Heart left ventricle (tissue), 16 donors: ENCODE results near the gene CDKN2B. TPM values are rescaled to one million over a fixed set of nuclear protein-coding genes. Genes with fewer than 3 reads are reported as not detected.

Experiments used
- ATAC-seq, 4 donors: fragments of 200-7000 bp; cut with Tn5 transposase; one replicate each; pipeline ENCODE4 v1.9.1; 2020 to 2022; ENCODE audit warnings: moderate library complexity in 4 of 4, mild to moderate bottlenecking in 3 of 4, moderate number of reproducible peaks in 1 of 4
- DNase-seq, 5 donors: peaks; one replicate each; pipeline ENCODE4 v3.0.0-alpha.2; 2020
- H3K27ac ChIP-seq, 12 donors: fragments of 200-600 bp; sonication (generic) in 4 of 12; one replicate each; pipeline versions ENCODE4 v1.5.0 to v1.8.0; 2016 to 2022; ENCODE audit warnings: mild to moderate bottlenecking in 2 of 12
- H3K27me3 ChIP-seq, 9 donors: fragments of 200-600 bp; sonication (generic) in 2 of 9; one replicate each; pipeline versions ENCODE4 v1.5.1 to v1.8.0; 2016 to 2022; ENCODE audit warnings: mild to moderate bottlenecking in 3 of 9
- H3K36me3 ChIP-seq, 9 donors: fragments of 200-600 bp; sonication (generic) in 2 of 9; one replicate each; pipeline versions ENCODE4 v1.5.0 to v1.8.0; 2018 to 2022; ENCODE audit warnings: mild to moderate bottlenecking in 2 of 9
- H3K4me1 ChIP-seq, 12 donors: fragments of 200-600 bp; sonication (generic) in 4 of 12; one replicate each; pipeline versions ENCODE4 v1.5.0 to v1.8.0; 2016 to 2022; ENCODE audit warnings: mild to moderate bottlenecking in 3 of 12
- H3K4me3 ChIP-seq, 12 donors: fragments of 200-600 bp; sonication (generic) in 4 of 12; one replicate each; pipeline versions ENCODE4 v1.5.0 to v1.8.0; 2017 to 2022; ENCODE audit warnings: mild to moderate bottlenecking in 9 of 12, moderate library complexity in 4 of 12
- H3K9me3 ChIP-seq, 12 donors: fragments of 200-600 bp; sonication (generic) in 4 of 12; one replicate each; pipeline versions ENCODE4 v1.5.0 to v1.8.0; 2016 to 2022; ENCODE audit warnings: mild to moderate bottlenecking in 1 of 12
- POLR2A ChIP-seq, 2 donors: fragments of 450-650 bp; IDR thresholded peaks; one replicate each; pipeline ENCODE4 v1.6.1; 2017; ENCODE audit warnings: antibody characterized with exemption in 2 of 2, mild to moderate bottlenecking in 2 of 2, moderate library complexity in 2 of 2
- WGBS, 4 donors: extraction: QIAGEN DNeasy Blood & Tissue Kit in 2 of 4; methylation state at CpG; one replicate each; pipeline versions ENCODE4 v1.1.5 to v1.1.7; 2013 to 2018; 5-methylcytosine and 5-hydroxymethylcytosine counted together
- intact Hi-C, 10 donors: fragments of 100-400 bp; cut with DNase I; formaldehyde crosslinking; loops; one replicate each; pipeline versions ENCODE4 v1.11.1 to v1.14.2; 2022
- polyA plus RNA-seq, 2 donors: library from polyadenylated mRNA; stranded (reverse); fragments of 200-250 nt; gene quantifications; one replicate each; pipeline ENCODE4 v1.2.3, GENCODE V29; 2013
- total RNA-seq, 9 donors: library from RNA; depleted of rRNA in 2 of 9; stranded (reverse); fragments of >200 nt in 2 of 9; fragmentation: NEBNext Ultra II Directional in 3 of 9; extraction: Animal tissue kit (Norgen Biotek cat#: 25700) in 3 of 9; gene quantifications; one replicate each; pipeline versions ENCODE4 v1.1.0 to v1.2.4, GENCODE V29; 2016 to 2023
- TF ChIP-seq, protein P1 (sequence below), 12 donors: fragments of 200-600 bp; sonication (generic) in 4 of 12; IDR thresholded peaks; one replicate each; pipeline versions ENCODE4 v1.5.0 to v1.8.0; 2018 to 2022; ENCODE audit warnings: antibody characterized with exemption in 12 of 12, mild to moderate bottlenecking in 5 of 12
- donor health status: ischemic (EF 13 %, LVEDD 7.1; RV severe dilation, severe dysfunction).
- donor health status: healthy with polysubstance abuse.
- donor health status: DM: no; HTN: yes; CAD: no.
- donor health status: DM: no; HTN: no; CAD: no.
- donor health status: ischemic (EF 25% LVEDD 6.9; RV normal size, moderate dysfunction).
- donor health status: ischemic (EF 25% LVEDD 5.7; RV mildly dilated, moderate dysfunction).
- donor health status: healthy.
- donor health status: DM: yes; HTN: yes; CAD: no.
- donor health status: ischemic (EF 35%, LVEDD 5.7; RV mildly dilated, moderate dysfunction).
- donor health status: nonischemic (EF 11% LVEDD 7.7; RV severe dilation, severe dysfunction).
- donor health status: DM: yes; HTN: yes; CAD: no.
- donor health status: PGD.
- donor health status: ischemic (EF 29% LVEDD 5.4; RV normal size, mild dysfunction).
- donor health status: nonischemic (EF 23%, LVEDD 6.1; RV moderate dilation, normal function).

The CDKN2B gene
- total and polyA plus RNA-seq, 11 donors = 0.88 to 4.8 (median 1.6) TPM

DNA sequence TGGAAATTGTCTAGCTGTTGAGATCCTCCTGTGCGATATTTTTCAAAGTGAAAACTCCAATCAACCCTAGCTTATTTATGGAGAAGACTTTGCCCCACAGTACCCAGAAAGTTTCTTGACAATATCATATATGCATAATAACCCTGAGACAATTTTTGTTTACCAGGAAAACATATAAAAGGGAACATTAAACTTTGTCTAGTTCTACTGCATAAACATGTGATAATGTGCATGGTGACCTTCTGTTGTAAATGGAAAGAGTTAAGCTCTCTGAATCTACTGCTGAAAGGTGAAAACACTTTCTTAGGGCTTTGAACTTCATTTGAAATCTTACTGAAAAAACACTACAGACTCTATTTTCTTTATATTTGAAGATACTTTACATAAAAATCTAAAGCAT lies 32.2 kb upstream of the CDKN2B start:
- ATAC-seq (no peak), DNase-seq (no peak)
- H3K36me3 ChIP-seq = no peaks in the 10 kb centered on the region
- H3K4me3 ChIP-seq = no peak overlapping the region
- 94 to 95% (median 95%) methylated on average over 1 of the region's 1 CpG for WGBS, 4 donors
- intact Hi-C loops = loop anchor here in 2 of 10 donors (10.0 kb wide), 2 partner anchors 193 to 227 kb away; no protein-coding TSS in a partner anchor
- no peaks in the 10 kb centered on the region for H3K27me3 ChIP-seq
- no peaks in the 10 kb centered on the region for H3K9me3 ChIP-seq
- H3K27ac ChIP-seq = no peak overlapping the region
- H3K4me1 ChIP-seq = peaks cover 0 to 10% (median 0%) of the 10 kb centered on the region in 12 donors
- TF ChIP-seq POLR2A (IDR thresholded peaks at IDR 0.05) = no peak
- TF ChIP-seq, protein P1, sequence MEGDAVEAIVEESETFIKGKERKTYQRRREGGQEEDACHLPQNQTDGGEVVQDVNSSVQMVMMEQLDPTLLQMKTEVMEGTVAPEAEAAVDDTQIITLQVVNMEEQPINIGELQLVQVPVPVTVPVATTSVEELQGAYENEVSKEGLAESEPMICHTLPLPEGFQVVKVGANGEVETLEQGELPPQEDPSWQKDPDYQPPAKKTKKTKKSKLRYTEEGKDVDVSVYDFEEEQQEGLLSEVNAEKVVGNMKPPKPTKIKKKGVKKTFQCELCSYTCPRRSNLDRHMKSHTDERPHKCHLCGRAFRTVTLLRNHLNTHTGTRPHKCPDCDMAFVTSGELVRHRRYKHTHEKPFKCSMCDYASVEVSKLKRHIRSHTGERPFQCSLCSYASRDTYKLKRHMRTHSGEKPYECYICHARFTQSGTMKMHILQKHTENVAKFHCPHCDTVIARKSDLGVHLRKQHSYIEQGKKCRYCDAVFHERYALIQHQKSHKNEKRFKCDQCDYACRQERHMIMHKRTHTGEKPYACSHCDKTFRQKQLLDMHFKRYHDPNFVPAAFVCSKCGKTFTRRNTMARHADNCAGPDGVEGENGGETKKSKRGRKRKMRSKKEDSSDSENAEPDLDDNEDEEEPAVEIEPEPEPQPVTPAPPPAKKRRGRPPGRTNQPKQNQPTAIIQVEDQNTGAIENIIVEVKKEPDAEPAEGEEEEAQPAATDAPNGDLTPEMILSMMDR (IDR thresholded peaks at IDR 0.05) = no peak

DNA sequence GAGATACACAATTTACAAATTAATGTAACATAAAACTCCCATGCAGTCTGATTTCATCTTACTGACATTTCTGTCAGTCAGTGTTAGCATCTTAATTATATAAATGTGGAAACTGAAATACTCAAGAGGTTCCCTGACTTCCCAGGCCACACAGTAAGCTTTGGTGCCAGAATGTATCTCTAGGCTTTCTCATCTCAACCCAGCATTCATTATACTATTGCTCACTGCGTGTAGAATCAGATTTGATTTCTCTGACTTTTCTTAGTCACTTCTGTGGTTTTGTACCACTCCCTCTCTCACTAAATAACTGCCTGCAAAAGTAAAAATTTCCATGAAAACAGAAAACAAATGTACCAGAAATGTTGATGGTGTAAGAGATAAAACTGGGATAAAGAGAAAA lies 31.7 kb upstream of the CDKN2B start:
- TF ChIP-seq, protein P1 (IDR thresholded peaks at IDR 0.05) = no peak
- no peak for TF ChIP-seq POLR2A (IDR thresholded peaks at IDR 0.05)
- no peak overlapping the region for H3K4me3 ChIP-seq
- H3K4me1 ChIP-seq = peaks cover 0 to 10% (median 0%) of the 10 kb centered on the region in 12 donors
- no peaks in the 10 kb centered on the region for H3K9me3 ChIP-seq
- ATAC-seq (no peak), DNase-seq (no peak)
- intact Hi-C loops = loop anchor here in 2 of 10 donors (10.0 kb wide), 2 partner anchors 194 to 226 kb away; no protein-coding TSS in a partner anchor
- H3K27me3 ChIP-seq = no peaks in the 10 kb centered on the region
- WGBS, 4 donors = 57 to 85% (median 68%) methylated on average over 1 of the region's 1 CpG
- H3K27ac ChIP-seq = no peak overlapping the region
- no peaks in the 10 kb centered on the region for H3K36me3 ChIP-seq

DNA sequence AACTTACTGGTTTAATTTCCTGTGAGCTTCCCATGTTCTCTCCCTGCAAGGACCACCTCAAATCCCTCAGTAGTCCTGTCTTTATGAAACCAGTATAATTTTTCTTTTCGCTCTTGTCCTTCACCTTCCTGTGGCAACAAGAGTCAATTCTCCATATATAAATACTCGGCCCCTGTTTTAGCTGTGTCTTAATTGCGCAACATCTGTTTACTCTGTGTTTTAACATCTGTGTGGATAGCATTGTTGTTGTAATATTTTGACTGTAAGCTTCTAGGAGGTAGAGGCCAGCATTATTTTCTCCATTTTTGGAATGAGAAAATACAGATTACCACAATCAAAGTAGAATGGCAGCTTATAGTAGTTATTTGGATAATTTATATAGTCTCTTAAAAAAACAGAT lies 30.2 kb upstream of the CDKN2B start:
- Histone ChIP-seq H3K4me3 (no peak overlapping the region), H3K27me3 (no peaks in the 10 kb centered on the region), H3K4me1 (peaks cover 0 to 10% (median 0%) of the 10 kb centered on the region in 12 donors), H3K27ac (no peak overlapping the region), H3K9me3 (no peaks in the 10 kb centered on the region), H3K36me3 (no peaks in the 10 kb centered on the region)
- no peak for ATAC-seq
- 83 to 87% (median 85%) methylated on average over 3 of the region's 3 CpGs for WGBS, 4 donors
- intact Hi-C loops = loop anchor here in 6 of 10 donors (2.0 to 10.0 kb wide), 5 partner anchors 196 to 227 kb away; no protein-coding TSS in a partner anchor
- DNase-seq = no peak
- TF ChIP-seq, protein P1 (IDR thresholded peaks at IDR 0.05) = no peak
- no peak for TF ChIP-seq POLR2A (IDR thresholded peaks at IDR 0.05)

DNA sequence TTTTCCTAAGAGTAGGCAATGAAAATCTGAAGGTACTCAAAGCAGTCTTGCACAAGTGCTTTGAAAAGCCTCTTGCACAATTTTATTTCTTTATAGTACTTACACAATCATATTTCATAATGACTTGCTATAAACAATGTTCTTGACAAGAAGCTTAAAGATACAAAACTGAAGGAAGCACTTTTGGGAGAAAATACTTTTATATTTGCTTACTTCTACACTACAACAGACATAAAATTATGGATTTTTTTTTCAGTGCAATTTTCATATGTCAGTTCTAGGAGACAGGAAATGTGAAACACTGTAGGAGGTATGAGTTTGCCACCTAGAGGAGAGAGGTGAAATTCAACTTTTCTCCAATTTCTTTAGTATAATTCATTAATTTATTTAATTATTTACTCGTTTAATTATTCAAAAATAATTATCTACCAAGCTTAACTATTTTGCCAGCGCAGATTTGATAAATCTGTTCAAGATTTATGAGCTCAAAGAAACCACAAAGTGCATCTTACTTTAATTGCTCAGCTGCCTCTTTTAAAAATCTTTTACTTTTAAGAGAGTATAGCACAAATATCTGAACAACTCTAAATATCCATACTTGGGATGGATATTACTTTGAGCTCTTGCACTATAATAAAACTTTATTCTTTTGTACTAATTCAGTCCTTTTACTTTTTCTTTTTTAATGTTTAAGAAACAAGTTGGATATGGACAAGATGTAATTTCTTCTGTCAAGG lies 29.0 kb upstream of the CDKN2B start:
- no peak for ATAC-seq
- H3K27ac ChIP-seq = no peak overlapping the region
- intact Hi-C loops = loop anchor here in 8 of 10 donors (2.0 to 10.0 kb wide), 5 partner anchors 197 to 226 kb away; no protein-coding TSS in a partner anchor

More for the DNA sequence above, 29.0 kb upstream of the CDKN2B start:
- H3K9me3 ChIP-seq = no peaks in the 10 kb centered on the region
- H3K27me3 ChIP-seq = no peaks in the 10 kb centered on the region
- no peak overlapping the region for H3K4me3 ChIP-seq
- 20 to 28% (median 24%) methylated on average over 2 of the region's 2 CpGs for WGBS, 4 donors
- peaks cover 0 to 10% (median 0%) of the 10 kb centered on the region in 12 donors for H3K4me1 ChIP-seq
- TF ChIP-seq, protein P1 (IDR thresholded peaks at IDR 0.05) = peak; percentile 23 to 66 (median 51)
- no peak for TF ChIP-seq POLR2A (IDR thresholded peaks at IDR 0.05)
- no peaks in the 10 kb centered on the region for H3K36me3 ChIP-seq
- DNase-seq = no peak
